ENCODE measurements around the gene METRNL.
A peak's percentile ranks its signal among the peaks of the same experiment; 100 is the strongest.
"Not testable (repeated sequence)": the region's sequence is repeated elsewhere in the genome, so short reads cannot be mapped to it uniquely, and the experiment has no call there.

Gene METRNL

GRCh38 chr17:83079352-83079747, at the start of gene METRNL:
METRNL (plus strand) TSS chr17:83079609; CDS start chr17:83079816, 207 bp downstream.
- DNase-seq, result peak; percentile 78

GRCh38 chr17:83030432-83030831, 49.0 kb upstream of the METRNL start:
- DNase-seq, result no peak

- no peak for DNase-seq
Measured at GRCh38 chr17:83031321-83031945, 48.0 kb upstream of the METRNL start.

GRCh38 chr17:83031946-83032451, 47.4 kb upstream of the METRNL start:
- DNase-seq, result not testable (repeated sequence)

- no peak for DNase-seq
Measured at GRCh38 chr17:83032781-83033180, 46.6 kb upstream of the METRNL start.

GRCh38 chr17:83034525-83034924, 44.9 kb upstream of the METRNL start:
- DNase-seq, result no peak

GRCh38 chr17:83035722-83036121, 43.7 kb upstream of the METRNL start:
- DNase-seq, result no peak

- DNase-seq, result no peak
Measured at GRCh38 chr17:83036193-83036592, 43.2 kb upstream of the METRNL start.

- no peak for DNase-seq
Measured at GRCh38 chr17:83036666-83037065, 42.7 kb upstream of the METRNL start.

- DNase-seq, result no peak
Measured at GRCh38 chr17:83037084-83037873, 42.1 kb upstream of the METRNL start.

- no peak for DNase-seq
Measured at GRCh38 chr17:83037874-83038165, 41.6 kb upstream of the METRNL start.

- not testable (repeated sequence) for DNase-seq
Measured at GRCh38 chr17:83038983-83039382, 40.4 kb upstream of the METRNL start.

- no peak for DNase-seq
Measured at GRCh38 chr17:83041305-83041704, 38.1 kb upstream of the METRNL start.

GRCh38 chr17:83042522-83043158, 36.8 kb upstream of the METRNL start:
- DNase-seq, result no peak

- not testable (repeated sequence) for DNase-seq
Measured at GRCh38 chr17:83044479-83044878, 34.9 kb upstream of the METRNL start.

- peak; percentile 24 for DNase-seq
Measured at GRCh38 chr17:83046448-83047181, 32.8 kb upstream of the METRNL start.

GRCh38 chr17:83047182-83047478, 32.3 kb upstream of the METRNL start:
- no peak for DNase-seq

GRCh38 chr17:83047818-83048475, 31.5 kb upstream of the METRNL start:
- not testable (repeated sequence) for DNase-seq

- DNase-seq, result no peak
Measured at GRCh38 chr17:83050651-83051395, 28.6 kb upstream of the METRNL start.

GRCh38 chr17:83051396-83052240, 27.8 kb upstream of the METRNL start:
- peak; percentile 99 for DNase-seq

GRCh38 chr17:83052241-83052564, 27.2 kb upstream of the METRNL start:
- DNase-seq, result no peak

Measured in inflammatory macrophage treated with lipopolysaccharide for 4 hours (primary cell).